MV-4-11 (cell line): ENCODE results near the gene UBE2N.
"Not testable (repeated sequence)": the region's sequence is repeated elsewhere in the genome, so short reads cannot be mapped to it uniquely, and the experiment has no call there.

Source experiments
- DNase-seq: peaks from one replicate; lab custom pipeline; 2025; lab: John Stamatoyannopoulos, UW

The UBE2N gene

DNA sequence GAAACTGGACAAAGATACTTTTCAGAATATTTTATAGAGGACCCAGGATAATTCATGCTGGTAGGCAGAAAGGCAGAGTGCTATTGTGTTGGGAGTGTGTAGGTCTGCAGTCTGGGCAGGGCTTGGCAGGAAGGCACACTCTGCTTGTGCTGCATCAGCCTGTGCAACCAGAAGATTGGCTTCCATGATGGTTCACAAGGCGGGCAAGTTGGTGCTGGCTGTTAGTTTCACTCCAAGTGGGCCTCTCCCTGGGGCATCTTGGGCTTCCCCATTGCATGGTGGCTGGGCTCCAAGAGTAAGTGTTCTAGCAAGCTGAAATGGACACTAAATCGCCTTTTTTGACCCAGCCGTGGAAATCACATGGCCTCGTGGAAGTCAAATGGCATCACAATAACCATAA, 1.8 kb upstream of the UBE2N start:
- no peak for DNase-seq

DNA sequence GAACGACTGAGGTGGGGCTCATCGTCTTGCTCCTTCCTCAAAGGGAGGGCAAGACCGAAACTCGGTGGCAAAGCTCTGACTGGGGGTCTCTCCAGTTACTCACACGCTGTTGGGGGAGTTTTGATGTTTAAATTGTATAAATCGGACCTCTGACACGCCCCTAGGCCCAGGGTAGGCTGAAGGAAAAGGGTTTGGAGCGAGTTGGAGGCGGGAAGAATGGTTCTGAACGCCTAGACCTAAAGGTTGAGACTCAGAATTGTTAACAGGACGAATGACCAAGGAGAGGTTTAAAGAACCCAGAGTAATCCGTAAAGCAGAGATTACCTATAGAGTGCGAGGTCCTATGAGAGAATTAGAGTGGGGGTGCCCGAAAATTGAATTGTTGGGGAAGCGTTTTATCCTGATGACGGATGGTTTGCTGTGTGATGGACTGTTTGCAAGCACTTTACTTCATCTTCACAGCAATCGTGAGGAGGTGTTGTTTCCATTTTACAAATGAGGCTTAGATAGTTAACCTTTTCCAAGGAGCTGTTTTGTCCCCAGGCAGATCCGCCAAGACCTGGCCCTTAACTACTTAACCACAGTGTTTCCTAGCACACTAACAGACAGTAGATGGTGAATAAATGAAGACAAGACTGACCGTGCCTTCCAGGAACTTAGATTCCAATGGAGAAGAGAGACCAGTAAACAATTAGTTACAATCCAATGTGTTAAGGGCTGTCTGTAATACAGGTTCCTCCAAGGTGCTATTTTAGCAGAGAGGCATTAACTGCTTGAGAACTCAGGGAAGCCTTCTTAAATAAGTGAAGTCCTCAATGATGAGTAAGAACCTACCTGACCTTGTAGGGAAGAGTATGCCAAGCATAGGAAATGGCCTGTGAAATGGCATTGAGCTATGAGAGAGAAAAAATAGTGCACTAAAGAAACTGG, 929 bp upstream of the UBE2N start:
- DNase-seq: no peak

DNA sequence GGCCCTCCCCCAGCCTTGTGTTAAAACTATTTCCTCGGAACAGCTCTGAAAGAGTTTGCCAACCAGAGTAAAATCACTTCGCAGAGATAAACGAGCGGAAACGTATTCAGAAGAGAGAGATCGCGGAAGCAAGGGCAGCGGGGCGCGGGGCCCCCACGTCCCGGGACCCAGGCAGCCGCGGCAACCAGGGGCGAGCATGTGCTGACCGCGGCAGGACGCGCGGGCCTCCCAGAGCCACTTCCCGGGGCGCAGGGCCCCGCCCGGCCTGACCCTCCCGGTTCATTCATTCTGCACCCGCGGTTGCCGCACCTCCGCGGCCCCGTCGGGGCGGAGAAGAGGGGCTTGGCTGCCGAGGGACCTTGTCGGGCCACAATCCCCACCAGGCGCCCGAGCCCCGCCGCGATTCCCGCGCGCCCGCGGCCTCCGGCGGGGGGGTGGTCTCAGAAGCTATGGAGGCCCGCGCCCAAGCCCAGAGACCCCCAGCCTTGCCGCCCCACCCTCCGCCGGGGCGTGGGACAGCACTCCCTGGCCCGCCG, 598 bp downstream of the UBE2N start:
- peak; percentile 11 for DNase-seq

DNA sequence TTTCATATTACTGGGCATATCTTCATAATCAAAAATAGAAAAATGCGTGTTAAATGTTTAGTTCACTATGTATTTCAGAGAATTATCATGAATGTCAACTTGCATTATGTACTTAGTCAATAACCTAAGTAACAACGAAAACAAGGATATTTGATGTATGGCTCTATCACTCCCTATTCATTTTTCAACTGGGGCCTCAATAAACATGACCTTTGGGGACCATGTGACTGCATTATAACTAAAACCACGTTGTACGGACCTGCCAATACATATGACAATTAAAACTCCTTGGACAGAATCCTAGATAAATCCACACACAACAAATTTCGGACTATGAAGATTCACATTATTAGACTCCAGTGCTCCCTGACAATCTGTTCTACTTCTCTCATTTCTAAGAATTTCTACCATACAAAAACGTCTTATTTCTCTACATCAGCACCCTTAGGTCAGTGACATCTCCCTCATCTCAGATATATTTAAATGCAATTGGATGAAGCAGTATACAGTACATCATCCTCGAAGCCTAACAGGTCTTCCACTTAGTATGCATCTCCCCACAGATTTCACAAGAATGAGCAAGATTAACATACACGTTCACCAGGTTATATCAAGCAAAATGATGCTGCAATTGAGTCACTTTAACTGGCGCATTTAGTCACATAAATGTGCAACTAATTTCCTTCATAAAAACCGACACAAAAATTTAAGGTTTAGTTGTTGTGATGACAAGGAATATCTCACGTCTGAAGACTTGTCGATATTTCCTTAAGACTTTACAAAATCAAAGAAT, 1.5 kb downstream of the UBE2N start:
- no peak for DNase-seq

DNA sequence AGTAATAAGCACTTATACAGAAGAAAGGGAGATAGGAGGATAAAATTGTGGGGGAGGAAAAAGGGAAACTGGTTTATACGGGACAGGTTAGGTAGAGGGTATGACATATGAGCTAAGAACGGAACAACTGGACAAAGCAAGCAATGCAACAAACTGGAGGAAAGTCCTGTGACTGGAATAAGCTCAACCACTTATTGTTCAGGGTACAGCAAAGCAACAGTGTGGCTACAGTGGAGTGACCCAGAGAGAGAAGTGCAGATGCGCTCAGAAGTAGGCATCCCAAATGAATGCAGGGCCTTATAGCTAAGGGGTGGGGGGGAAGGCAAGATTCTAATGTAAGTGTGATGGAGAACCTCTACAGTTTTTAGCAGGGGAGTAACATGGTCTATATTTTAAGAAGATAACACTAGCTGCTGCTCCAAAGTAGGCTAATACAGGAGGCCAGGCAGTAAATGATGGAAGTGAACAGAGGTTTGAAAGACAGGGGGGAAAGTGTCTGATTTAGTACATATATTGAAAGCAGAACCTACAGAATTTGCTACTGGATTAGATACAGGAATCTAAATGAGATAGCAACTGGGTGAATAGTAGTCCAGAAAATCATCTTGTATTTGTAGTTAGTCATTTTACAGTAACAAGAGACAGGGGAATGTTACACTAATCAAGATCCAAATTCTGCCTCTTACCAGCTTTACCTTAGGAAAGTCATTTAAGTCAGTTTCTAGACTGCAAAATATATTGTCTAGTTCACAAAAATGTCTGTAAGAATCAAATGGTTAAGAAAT, 3.3 kb downstream of the UBE2N start:
- no peak for DNase-seq

DNA sequence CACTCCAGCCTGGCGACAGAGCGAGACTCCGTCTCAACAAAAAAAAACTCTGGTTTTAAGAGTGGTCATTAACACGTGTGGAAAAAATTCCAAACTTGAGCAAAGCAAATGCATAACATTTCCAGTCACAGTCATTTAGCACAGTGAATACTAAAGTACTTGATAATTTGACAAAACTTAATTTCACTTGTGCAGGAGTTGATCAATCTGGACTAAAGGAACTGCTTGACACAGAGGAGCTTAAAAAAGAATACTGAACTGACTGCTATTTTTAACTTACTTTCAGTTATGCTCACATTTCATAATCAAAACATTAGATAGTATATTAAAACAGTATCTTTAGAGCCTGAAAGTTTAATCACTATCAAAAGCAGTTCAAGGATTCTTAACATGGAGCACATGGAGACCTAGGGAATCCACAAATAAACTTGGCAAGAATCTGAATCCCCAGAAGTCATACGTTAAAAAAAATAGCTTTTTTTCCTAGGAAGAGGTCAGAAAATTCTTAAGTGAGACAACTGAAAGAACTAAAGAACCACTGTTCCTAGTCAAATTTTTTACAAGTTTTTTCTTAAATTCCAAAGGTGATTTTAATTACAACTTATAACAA, 7.4 kb downstream of the UBE2N start:
- DNase-seq: peak; percentile 58

DNA sequence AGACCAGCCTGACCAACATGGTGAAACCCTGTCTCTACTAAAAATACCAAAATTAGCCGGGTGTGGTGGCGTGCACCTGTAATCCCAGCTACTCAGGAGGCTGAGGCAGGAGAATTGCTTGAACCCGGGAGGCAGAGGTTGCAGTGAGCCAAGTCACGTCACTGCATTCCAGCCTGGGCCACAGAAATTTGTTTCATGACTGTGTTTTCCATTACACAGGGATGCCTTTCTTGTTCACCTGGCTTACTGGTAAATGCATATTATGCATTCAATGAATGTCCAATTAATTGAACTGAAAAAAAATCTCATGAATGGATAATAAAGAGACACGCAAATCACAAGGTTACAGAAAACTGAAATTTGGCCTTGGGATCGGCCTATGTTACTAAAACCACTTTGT, 9.7 kb downstream of the UBE2N start:
- not testable (repeated sequence) for DNase-seq

DNA sequence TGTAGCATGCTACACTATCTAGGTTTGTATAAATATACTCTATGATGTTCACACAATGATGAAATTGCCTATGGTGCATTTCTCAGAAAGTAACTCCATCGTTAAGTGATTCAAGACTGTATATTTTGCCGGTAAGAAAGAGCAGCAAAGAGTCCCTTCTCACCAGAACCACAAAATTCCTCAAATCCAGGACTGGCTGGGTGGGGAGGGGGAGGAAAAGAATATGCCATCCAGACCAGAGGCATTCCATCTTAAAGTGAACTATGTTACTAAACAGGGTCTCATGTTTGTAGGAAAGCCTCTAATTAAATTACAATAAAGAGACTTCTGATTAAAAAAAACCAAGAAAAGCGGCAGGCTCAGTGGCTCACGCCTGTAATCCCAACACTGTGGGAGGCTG, 11.5 kb downstream of the UBE2N start:
- no peak for DNase-seq

DNA sequence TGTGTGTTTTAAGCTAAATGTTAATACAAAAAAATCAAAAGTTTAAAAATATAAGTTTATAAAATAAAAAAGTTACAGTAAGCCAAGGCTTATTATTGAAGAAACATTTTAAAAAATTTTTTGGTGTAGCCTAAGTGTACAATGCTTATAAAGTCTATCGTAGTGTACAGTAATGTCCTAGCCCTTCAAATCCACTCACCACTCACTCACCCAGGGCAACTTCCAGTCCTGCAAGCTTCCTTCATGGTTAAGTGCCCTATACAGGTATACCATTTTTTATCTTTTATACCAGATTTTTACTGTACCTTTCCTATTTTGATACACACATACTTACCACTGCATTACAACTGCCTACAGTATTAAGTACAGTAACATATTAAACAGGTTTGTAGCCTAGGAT, 11.9 kb downstream of the UBE2N start:
- no peak for DNase-seq

DNA sequence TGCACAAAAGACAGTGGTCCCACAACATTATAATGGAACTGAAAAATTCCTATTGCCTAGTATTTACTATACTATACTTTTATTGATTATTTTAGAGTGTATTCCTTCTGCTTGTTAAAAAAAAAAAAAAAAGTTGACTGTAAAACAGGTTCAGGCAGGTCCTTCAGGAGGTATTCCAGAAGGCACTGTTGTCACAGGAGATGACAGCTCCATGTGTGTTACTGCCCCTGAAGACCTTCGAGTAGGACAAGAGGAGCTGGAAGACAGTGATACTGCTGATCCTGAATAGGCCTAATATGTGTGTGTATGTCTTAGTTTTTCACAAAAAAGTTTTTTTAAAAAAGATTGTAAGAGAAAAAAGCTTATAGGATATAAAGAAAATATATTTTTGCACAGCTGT, 12.3 kb downstream of the UBE2N start:
- DNase-seq: no peak

DNA sequence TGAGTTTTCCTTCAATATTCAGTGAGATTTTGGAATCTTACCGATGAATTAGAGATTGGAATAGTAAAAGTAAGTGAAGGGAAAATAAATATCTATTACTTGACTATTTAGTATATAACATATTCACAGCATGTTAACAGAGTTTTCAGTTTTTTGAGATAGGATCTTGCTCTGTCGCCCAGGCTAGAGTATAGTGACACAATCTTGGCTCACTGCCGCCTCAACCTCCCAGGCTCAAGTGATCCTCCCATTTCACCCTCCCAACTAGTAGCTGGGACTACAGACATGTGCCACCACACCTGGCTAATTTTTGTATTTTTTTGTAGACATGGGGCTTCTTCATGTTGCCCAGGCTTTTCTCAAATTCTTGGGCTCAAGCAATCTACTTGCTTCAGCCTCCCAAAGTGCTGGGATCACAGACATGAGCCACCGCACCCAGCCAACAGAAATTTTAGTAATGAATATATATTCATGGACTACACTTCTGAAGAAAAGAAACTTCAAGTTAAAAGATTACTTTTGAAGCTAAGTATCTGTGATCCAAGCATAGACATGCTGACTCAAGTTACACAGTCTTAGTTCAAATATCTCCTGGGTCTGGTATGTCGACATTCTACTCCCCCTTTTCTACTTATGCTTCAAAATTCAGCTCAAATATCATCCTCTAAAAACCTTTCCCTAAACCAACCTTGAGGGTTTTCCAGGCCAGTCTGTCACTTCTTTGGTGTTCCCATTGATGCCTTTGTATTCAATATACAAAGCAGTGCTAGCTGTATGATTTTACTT, 13.8 kb downstream of the UBE2N start:
- DNase-seq: no peak

DNA sequence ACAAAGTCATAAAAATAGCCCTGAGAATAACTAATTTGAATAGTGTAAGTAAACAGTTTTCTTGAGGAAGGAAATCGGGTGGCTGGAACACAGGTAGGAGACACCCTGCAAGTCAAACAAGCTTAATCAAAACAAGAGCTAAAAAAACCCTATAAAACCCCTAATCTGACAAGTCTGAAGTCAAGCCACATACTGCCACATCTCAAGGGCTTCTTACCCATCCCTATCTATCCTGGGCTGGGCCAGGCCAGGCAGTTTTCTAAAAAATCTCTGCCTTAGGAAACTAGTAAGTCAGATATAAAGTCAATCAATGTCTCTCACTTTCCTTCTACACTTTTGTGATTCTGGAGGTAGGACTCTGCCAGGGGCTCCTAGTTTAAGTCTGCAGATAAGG, 15.3 kb downstream of the UBE2N start:
- DNase-seq: no peak

DNA sequence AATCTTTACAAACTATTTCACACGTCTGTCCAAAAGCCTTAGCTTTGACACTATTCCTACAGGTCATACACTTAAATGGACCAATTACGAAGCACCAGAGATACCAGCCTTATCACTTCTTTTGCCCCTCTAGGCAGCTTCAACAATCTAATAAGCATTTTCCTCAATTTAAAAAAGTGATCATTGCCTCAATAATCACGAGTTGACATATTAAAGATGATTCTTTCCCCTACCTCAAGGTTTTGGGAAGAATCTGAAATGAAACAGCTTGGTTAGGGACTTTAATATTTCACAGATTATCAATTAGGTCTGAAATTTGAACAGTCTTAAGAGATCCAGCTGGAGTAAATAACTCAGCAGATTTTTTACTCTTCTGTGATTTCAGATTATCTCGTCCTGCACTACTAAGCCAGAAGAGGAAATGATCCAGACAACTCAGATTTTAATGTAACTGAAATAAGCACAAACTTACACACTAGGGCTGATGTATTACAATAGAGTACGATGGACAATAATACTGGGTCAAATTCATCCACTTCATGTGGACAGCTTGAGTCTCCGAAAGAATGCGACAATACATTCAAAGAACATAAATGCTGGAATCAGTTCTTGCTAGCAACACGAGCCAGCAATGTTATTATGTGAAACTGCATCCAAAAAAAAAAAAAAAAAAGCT, 15.9 kb downstream of the UBE2N start:
- no peak for DNase-seq

DNA sequence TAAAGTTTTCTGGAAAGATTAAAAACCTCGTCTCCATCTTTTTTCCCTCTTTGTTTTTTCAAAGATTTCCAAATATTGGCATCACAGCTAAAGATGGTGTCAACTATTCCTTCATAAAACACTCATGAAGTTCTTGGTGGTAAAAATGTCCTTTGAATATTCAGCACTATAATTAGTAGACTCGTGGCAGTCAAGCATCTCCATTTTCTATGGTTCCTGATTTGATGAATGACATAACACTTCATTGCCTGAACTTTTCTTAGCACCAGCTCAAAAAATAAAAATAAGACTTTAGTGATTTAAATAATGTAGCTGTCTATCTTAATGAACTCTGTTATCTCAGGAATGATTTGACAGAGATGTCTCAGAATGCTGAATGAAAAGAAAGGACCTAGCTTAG, 19.7 kb downstream of the UBE2N start:
- DNase-seq: no peak

DNA sequence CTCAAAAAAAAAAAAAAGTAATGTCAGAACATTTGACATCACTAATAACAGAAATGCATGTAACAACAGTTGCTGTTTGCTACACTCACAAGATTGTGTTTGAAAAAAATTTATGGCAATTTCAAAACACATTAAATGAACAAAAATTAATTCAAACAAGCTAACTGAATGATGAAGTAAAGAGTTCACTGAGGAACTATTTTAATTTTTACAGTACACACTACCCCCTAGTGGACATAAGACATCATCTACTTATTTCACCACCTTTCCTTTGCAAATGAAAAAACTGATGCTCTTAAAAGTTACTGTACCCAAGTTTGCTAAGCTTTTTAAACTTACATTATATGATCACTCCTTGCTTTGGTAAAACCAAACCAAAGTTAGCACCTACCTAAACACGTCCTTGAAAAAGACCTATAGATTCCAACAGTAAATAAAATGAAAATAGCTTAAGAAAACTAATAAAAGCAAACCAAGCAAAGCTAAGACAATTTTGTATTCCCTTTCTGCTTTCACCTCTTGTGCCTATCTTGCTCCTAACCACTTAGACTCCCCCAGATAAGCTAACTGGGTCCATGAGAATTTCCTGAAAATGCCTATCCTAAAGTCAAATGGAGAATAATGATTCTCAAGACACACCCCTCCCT, 22.2 kb downstream of the UBE2N start:
- DNase-seq: peak; percentile 55

DNA sequence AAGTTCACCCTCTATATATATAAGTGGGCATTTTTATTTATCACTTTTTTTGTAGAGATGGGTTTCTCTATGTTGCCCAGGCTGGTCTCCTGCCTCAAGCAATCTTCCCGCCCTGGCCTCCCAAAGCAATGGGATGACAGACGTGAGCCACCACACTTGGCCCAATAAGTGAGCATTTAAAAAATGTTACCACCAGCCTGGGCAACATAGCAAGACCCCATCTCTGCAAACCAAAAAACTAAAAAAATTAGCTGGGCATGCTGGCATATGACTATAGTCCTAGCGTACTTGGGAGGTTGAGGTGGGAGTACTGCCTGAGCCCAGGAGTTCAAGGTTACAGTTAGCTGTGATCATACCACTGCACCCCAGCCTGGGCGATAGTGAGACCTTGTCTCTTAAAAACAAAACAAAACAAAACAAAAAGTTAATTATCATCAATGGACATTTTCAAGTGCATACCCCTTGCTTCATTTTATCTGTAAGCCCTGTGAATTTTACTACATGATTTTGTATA, 23.7 kb downstream of the UBE2N start:
- DNase-seq: no peak

DNA sequence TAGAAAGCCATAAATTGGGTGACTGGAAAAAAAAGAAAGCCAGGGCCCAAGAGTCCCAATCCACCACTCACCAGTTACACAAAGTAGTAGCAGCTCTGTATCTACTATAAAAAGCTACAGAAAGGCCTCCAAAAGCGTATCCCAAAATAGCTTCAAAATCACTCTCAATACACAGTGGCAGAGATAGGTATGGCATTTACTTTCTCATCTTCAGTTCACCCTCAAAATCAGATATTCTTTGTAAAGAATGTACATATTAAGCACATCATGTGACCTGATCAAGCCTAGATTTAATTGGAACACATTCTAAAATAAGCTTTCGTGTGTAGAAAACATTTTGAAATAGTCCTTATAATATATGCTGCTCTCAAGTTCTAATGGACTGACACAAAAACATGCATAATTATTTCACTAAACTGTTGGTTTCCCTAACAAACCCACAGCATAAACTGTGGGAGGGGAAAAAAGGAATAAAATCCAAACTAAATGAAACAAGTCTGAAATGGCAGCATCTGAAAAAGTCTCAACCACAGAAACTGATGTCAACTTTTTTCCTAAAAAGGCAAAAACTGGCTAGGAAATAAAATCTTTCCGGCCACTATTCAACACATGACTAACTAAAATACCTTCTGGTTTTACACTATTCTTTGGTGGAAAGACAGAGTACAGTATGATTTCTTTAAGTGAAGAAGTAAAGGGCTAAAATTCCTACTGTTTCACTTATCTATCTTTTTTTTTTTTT, 25.9 kb downstream of the UBE2N start:
- DNase-seq: no peak

DNA sequence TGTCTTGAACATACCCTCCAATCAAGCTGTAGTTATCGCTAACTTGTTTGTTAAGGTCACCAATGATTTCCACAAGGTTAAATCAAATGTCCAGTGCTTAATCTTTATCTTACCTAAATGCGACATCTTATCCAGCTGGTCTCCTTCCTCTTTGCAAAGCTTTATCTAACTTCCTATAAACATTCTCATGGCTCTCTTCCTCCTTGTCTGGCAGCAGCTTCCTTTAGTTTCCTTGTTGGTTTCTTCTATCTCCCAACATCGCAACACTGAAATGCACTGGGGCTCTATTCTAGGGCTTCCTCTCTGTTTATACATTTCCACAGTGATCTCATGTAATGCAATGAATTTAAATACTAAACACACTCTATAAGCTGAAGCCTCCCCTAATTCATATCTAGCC, 28.7 kb downstream of the UBE2N start:
- DNase-seq: peak; percentile 44

DNA sequence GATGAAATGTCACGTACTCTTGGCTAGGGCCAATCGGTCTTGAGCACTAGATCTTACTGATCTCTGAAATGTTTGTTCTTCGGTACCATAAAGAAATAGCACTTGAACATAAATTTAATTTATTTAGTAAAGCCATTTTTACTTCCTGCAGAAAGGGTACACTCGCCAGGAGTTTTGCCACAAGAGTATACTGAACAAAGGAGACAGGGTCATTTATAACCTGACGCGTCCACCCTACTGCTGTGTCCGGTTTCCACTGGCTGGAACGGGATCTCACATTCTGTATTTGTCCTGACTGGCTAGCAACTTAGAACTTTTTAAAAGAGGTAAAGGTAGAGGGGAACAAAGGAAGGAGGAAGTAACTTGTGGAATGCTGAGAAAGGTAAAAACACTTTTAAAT, 29.4 kb downstream of the UBE2N start:
- DNase-seq: not testable (repeated sequence)
